Suprapubic skin (tissue), 3 donors: ENCODE results near the gene UPF1.

Experiments
- POLR2A ChIP-seq, 2 donors: fragments of 450-650 bp; IDR thresholded peaks; one replicate each; pipeline ENCODE4 v1.6.1; 2017; ENCODE audit warnings: antibody characterized with exemption in 2 of 2, mild to moderate bottlenecking in 2 of 2, moderate library complexity in 2 of 2
- TF ChIP-seq, protein P1 (sequence below), 2 donors: fragments of 200-600 bp in 1 of 2; fragments of 450-650 bp in 1 of 2; sonication (generic) in 1 of 2; IDR thresholded peaks; one replicate each; pipeline ENCODE4 v1.5.1; 2016 to 2019; ENCODE audit warnings: antibody characterized with exemption in 2 of 2, mild to moderate bottlenecking in 1 of 2, moderate library complexity in 1 of 2

DNA sequence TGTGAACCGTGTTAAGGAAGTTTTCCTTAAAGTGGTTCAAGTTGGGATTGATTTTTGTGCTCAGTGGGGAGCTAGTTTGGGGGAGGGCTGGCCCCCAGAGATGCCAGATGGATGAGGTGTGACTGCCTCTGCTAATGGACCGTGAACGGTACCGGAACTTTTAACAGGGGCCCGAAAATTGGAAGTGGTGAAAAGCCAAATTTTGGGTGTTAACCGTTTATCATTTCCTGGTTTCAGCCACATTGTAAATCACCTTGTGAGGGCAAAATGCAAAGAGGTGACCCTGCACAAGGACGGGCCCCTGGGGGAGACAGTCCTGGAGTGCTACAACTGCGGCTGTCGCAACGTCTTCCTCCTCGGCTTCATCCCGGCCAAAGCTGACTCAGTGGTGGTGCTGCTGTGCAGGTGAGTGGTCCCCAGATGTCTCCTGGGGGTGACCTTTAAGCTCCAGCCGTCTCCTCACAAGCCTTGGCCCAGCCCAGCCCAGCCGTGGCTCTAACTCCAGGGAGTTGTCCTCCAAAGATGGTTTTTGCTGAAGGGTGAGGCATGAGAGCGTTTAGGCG lies 18.2 kb downstream of the UPF1 start:
- TF ChIP-seq, protein P1, sequence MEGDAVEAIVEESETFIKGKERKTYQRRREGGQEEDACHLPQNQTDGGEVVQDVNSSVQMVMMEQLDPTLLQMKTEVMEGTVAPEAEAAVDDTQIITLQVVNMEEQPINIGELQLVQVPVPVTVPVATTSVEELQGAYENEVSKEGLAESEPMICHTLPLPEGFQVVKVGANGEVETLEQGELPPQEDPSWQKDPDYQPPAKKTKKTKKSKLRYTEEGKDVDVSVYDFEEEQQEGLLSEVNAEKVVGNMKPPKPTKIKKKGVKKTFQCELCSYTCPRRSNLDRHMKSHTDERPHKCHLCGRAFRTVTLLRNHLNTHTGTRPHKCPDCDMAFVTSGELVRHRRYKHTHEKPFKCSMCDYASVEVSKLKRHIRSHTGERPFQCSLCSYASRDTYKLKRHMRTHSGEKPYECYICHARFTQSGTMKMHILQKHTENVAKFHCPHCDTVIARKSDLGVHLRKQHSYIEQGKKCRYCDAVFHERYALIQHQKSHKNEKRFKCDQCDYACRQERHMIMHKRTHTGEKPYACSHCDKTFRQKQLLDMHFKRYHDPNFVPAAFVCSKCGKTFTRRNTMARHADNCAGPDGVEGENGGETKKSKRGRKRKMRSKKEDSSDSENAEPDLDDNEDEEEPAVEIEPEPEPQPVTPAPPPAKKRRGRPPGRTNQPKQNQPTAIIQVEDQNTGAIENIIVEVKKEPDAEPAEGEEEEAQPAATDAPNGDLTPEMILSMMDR (IDR thresholded peaks at IDR 0.05), result no peak
- no peak for TF ChIP-seq POLR2A (IDR thresholded peaks at IDR 0.05)
